MM.1S (cell line): Measurements from ENCODE around the gene MYO1B.

Source experiments
- DNase-seq: peaks from one replicate; pipeline ENCODE4 v3.0.0-alpha.2; 2015
- H2AFZ ChIP-seq: fragments of 300-600 bp; sonication (generic); 2 replicates; pipeline ENCODE4 v1.6.0; 2016; ENCODE audit warnings: antibody characterized with exemption, low read length
- H3F3A ChIP-seq: fragments of 300-600 bp; sonication (generic); 2 replicates; pipeline ENCODE4 v1.6.1; 2016; ENCODE audit warnings: mild to moderate bottlenecking, antibody characterized with exemption, low read length, moderate library complexity, mixed read lengths; ENCODE audit not compliant: insufficient read depth
- H3K27ac ChIP-seq: fragments of 300-600 bp; sonication (generic); 2 replicates; pipeline ENCODE4 v1.5.1; 2016; ENCODE audit warnings: mild to moderate bottlenecking, low read length
- H3K27me3 ChIP-seq: fragments of 300-600 bp; sonication (generic); replicated peaks from 2 replicates; pipeline ENCODE4 v1.6.0; 2016; ENCODE audit warnings: low read length; ENCODE audit not compliant: insufficient read depth
- H3K36me3 ChIP-seq: fragments of 300-600 bp; sonication (generic); replicated peaks from 2 replicates; pipeline ENCODE4 v1.6.1; 2016; ENCODE audit warnings: mild to moderate bottlenecking, low read length, mixed read lengths; ENCODE audit not compliant: insufficient read depth
- H3K4me1 ChIP-seq: fragments of 300-600 bp; sonication (generic); 2 replicates; pipeline ENCODE4 v1.6.1; 2016; ENCODE audit warnings: low read length, mixed read lengths
- H3K4me2 ChIP-seq: fragments of 300-600 bp; sonication (generic); 2 replicates; pipeline ENCODE4 v1.6.0; 2016; ENCODE audit warnings: low read depth, low read length
- H3K4me3 ChIP-seq: fragments of 300-600 bp; sonication (generic); 2 replicates; pipeline ENCODE4 v1.5.1; 2016; ENCODE audit warnings: low read length, mixed read lengths
- H3K79me2 ChIP-seq: fragments of 300-600 bp; sonication (generic); 2 replicates; pipeline ENCODE4 v1.6.1; 2016; ENCODE audit warnings: mixed run types, low read length, mixed read lengths
- H3K9ac ChIP-seq: fragments of 300-600 bp; sonication (generic); 2 replicates; pipeline ENCODE4 v1.6.1; 2016; ENCODE audit warnings: low read length, mixed read lengths
- H3K9me2 ChIP-seq: fragments of 300-600 bp; sonication (generic); replicated peaks from 2 replicates; pipeline ENCODE4 v1.6.1; 2016; ENCODE audit warnings: mild to moderate bottlenecking, low read length, mixed read lengths; ENCODE audit not compliant: insufficient read depth
- H3K9me3 ChIP-seq: fragments of 300-600 bp; sonication (generic); replicated peaks from 2 replicates; pipeline ENCODE4 v1.6.1; 2016; ENCODE audit warnings: mild to moderate bottlenecking, low read length, mixed read lengths; ENCODE audit not compliant: insufficient read depth
- H4K20me1 ChIP-seq: fragments of 300-600 bp; sonication (generic); 2 replicates; pipeline ENCODE4 v1.6.1; 2016; ENCODE audit warnings: mild to moderate bottlenecking, low read length, moderate library complexity, mixed read lengths; ENCODE audit not compliant: insufficient read depth
- CTCF ChIP-seq: fragments of 300-600 bp; sonication (generic); IDR thresholded peaks from 2 replicates; pipeline ENCODE4 v1.5.1; 2016; ENCODE audit warnings: antibody characterized with exemption, low read length, mixed read lengths
- EZH2 ChIP-seq: fragments of 300-600 bp; sonication (generic); optimal IDR thresholded peaks from 2 replicates; pipeline ENCODE3; 2017; ENCODE audit warnings: low read depth, mild to moderate bottlenecking, antibody characterized with exemption, low read length, mixed read lengths
- EZH2phosphoT487 ChIP-seq: fragments of 300-600 bp; sonication (generic); IDR thresholded peaks from 2 replicates; pipeline ENCODE4 v1.6.1; 2018; ENCODE audit warnings: antibody characterized with exemption, low read length

Gene MYO1B

DNA sequence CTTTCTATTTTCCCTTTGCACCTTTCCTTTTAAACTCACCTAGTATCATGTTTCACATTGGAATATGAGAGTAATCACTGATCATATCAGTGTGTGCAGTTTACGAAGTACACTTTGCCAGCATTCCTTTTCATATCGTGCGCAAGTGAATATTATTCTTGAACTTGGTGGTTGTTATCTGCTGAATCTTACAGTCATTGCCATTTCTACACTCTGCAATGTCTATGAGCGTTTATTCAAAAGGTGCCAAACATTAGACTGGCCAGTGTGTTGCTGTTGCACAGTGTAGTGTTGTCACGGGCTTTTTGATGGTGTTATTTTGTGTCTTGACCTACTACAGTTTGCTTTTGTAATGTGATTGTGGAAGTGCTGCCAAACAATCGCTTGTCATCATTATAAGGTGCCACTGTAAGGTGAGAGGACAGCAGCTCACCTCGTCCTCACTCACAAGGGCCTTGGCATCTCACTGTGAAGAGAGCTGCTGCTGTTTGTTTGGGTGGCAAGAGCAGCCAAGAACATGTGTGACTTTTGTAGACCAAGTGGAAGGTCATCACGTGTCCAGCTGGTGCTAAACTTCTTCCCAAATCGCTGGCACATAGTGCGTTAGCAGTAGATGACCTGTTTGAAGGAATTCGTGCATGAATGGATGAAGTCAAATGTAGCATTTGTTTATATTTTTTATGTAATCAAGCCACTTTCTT lies 113.3 kb downstream of the MYO1B start:
- no peaks in the 10 kb centered on the region for H3F3A ChIP-seq
- no peak overlapping the region for H3K4me2 ChIP-seq
- H3K9me3 ChIP-seq, result no peaks in the 10 kb centered on the region
- H3K27ac ChIP-seq, result no peak overlapping the region
- H3K4me1 ChIP-seq, result no peaks in the 10 kb centered on the region
- H3K27me3 ChIP-seq, result no peaks in the 10 kb centered on the region
- no peaks in the 10 kb centered on the region for H4K20me1 ChIP-seq
- no peak overlapping the region for H3K4me3 ChIP-seq
- no peaks in the 10 kb centered on the region for H3K9me2 ChIP-seq
- H3K36me3 ChIP-seq, result no peaks in the 10 kb centered on the region
- no peak overlapping the region for H3K9ac ChIP-seq
- TF ChIP-seq EZH2, result no peak
- no peak for TF ChIP-seq CTCF
- TF ChIP-seq EZH2phosphoT487, result no peak
- no peaks in the 10 kb centered on the region for H3K79me2 ChIP-seq
- no peak for DNase-seq
- H2AFZ ChIP-seq, result no peak overlapping the region

DNA sequence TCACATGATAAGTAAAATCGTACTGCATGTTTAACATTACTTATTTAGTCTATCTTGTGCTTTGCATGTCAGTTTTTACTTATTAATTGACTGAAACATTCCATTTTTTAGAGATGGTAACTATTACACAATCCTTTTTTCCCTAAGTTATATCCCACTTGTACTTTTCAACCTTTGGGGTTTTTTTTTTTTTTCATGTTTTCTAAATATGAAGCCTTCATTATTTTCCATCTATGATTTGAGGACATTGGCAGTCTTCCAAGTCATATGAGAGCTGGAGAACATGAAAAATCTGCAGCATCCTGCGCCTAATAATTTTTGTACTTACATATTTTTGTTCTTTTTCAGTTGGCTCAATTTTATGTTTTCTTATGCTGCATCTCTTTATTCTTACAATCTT lies 113.9 kb downstream of the MYO1B start:
- H3K9ac ChIP-seq, result no peak overlapping the region
- no peaks in the 10 kb centered on the region for H3K27me3 ChIP-seq
- no peaks in the 10 kb centered on the region for H3K79me2 ChIP-seq
- no peaks in the 10 kb centered on the region for H3K9me3 ChIP-seq
- H3K4me3 ChIP-seq, result no peak overlapping the region
- no peak overlapping the region for H2AFZ ChIP-seq
- H3K9me2 ChIP-seq, result no peaks in the 10 kb centered on the region
- DNase-seq, result no peak
- no peaks in the 10 kb centered on the region for H3K36me3 ChIP-seq
- H3K4me1 ChIP-seq, result no peaks in the 10 kb centered on the region
- no peak overlapping the region for H3K27ac ChIP-seq
- H4K20me1 ChIP-seq, result no peaks in the 10 kb centered on the region
- H3K4me2 ChIP-seq, result no peak overlapping the region
- no peaks in the 10 kb centered on the region for H3F3A ChIP-seq
- TF ChIP-seq CTCF (no peak), EZH2 (no peak), EZH2phosphoT487 (no peak)

DNA sequence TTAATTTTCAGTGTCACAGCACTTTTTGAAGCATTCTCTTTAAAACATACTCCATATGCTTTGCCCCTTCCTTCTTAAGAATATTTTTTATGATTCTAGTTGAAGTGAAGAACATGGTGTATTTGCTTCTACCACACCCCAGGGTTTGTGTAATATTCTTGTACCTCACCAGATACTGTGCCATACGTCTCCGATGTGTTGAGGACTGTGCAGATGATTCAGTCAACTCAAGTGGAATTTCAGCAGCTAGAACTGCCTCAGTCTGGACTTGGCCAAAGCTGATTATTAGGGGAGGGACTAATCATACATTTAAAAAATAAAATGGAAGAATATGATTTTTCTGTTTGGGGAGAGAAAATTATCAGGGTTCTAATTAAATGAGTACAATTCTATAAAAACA lies 115.7 kb downstream of the MYO1B start:
- Histone ChIP-seq H3K79me2 (no peaks in the 10 kb centered on the region), H4K20me1 (no peaks in the 10 kb centered on the region), H3F3A (no peaks in the 10 kb centered on the region), H3K27ac (no peak overlapping the region), H2AFZ (no peak overlapping the region), H3K4me1 (no peaks in the 10 kb centered on the region), H3K9me3 (no peaks in the 10 kb centered on the region), H3K9ac (no peak overlapping the region), H3K36me3 (no peaks in the 10 kb centered on the region), H3K4me2 (no peak overlapping the region), H3K27me3 (no peaks in the 10 kb centered on the region), H3K4me3 (no peak overlapping the region), H3K9me2 (no peaks in the 10 kb centered on the region)
- no peak for DNase-seq
- no peak for TF ChIP-seq EZH2
- no peak for TF ChIP-seq CTCF
- TF ChIP-seq EZH2phosphoT487, result no peak
